Liver (tissue), 3 donors: Measurements from ENCODE around the gene NSMF.

Experiments used
- GABPA ChIP-seq, 2 donors: IDR thresholded peaks in 1 of 2; conservative IDR thresholded peaks in 1 of 2; 2 replicates each; pipeline ENCODE4 v1.6.1; 2016; ENCODE audit warnings: antibody characterized with exemption in 2 of 2, mild to moderate bottlenecking in 1 of 2, moderate library complexity in 1 of 2
- JUND ChIP-seq, 2 donors: IDR thresholded peaks; 2 replicates each; pipeline ENCODE4 v1.6.1; 2016; ENCODE audit warnings: antibody characterized with exemption in 2 of 2
- RXRA ChIP-seq, 2 donors: IDR thresholded peaks; 2 replicates each; pipeline ENCODE4 v1.6.1; 2017 to 2018; ENCODE audit warnings: antibody characterized with exemption in 2 of 2, mild to moderate bottlenecking in 1 of 2
- YY1 ChIP-seq: IDR thresholded peaks from 2 replicates; pipeline ENCODE4 v1.6.1; 2016; ENCODE audit warnings: antibody characterized with exemption, mild to moderate bottlenecking
- TF ChIP-seq, protein P1 (sequence below): fragments of 150-350 bp; IDR thresholded peaks from 2 replicates; pipeline ENCODE4 v1.5.1; 2017; ENCODE audit warnings: improper control_type of control experiment, low read depth, low read length; ENCODE audit not compliant: missing input control
- donor health status: healthy.
- donor health status: healthy.

DNA sequence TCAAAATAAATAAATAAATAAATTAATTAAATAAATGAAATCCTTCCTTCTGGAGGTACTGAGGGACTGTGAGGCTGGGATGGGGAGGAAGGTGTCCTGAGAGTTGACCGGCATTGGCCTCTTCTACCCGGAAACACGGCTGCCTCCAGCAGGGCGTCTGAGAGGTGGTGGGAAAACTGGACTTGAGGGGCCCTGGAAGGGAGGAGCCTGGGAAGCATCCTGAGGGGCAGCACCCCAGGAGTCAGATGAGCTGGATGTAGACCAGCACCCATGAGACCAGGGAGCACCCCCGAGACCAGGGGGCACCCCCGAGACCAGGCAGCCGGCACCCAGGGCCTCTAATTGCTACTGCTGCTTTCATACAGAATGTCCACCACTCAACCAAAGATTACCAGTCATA is 8.8 kb upstream of the NSMF start:
- TF ChIP-seq YY1 (no peak), JUND (IDR thresholded peaks at IDR 0.05) (no peak), RXRA (IDR thresholded peaks at IDR 0.05) (no peak), GABPA (IDR thresholded peaks at IDR 0.05 in 1 of 2, conservative IDR thresholded peaks at IDR 0.05 in 1 of 2) (no peak)
- TF ChIP-seq, protein P1, sequence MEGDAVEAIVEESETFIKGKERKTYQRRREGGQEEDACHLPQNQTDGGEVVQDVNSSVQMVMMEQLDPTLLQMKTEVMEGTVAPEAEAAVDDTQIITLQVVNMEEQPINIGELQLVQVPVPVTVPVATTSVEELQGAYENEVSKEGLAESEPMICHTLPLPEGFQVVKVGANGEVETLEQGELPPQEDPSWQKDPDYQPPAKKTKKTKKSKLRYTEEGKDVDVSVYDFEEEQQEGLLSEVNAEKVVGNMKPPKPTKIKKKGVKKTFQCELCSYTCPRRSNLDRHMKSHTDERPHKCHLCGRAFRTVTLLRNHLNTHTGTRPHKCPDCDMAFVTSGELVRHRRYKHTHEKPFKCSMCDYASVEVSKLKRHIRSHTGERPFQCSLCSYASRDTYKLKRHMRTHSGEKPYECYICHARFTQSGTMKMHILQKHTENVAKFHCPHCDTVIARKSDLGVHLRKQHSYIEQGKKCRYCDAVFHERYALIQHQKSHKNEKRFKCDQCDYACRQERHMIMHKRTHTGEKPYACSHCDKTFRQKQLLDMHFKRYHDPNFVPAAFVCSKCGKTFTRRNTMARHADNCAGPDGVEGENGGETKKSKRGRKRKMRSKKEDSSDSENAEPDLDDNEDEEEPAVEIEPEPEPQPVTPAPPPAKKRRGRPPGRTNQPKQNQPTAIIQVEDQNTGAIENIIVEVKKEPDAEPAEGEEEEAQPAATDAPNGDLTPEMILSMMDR: no peak
